ENCODE measurements around the gene EVX1. TPM values are rescaled to one million over a fixed set of nuclear protein-coding genes. Genes with fewer than 3 reads are reported as not detected.
A peak's percentile ranks its signal among the peaks of the same experiment; 100 is the strongest.

Gene EVX1
- total and polyA plus RNA-seq, 7 experiments from 2014 or later: 0.11 TPM; not detected in 6

GRCh38 chr7:27243340-27244163 is 950 bp downstream of the EVX1 start:
- Mint-ChIP-seq H3K9me3 (peaks cover 0 to 2% (median 0%) of the 10 kb centered on the region in 11 donors), H3K27ac (peak overlapping the region in 2 of 9 donors; percentile 36 to 52), H3K27me3 (peaks cover 70 to 87% (median 81%) of the 10 kb centered on the region in 5 donors), H3K36me3 (peaks cover 0 to 3% (median 0%) of the 10 kb centered on the region in 5 donors), H3K4me1 (peaks cover 4 to 47% (median 41%) of the 10 kb centered on the region in 7 donors), H3K4me3 (peak overlapping the region in 5 of 10 donors; percentile 4 to 68 (median 41))
- Histone ChIP-seq H3K4me1 (ENCODE audit: control insufficient read depth in 2 of 2, insufficient read depth in 2 of 2, low read length in 2 of 2) (peaks cover 0 to 3% of the 10 kb centered on the region in 2 donors), H3K36me3 (ENCODE audit: control insufficient read depth in 2 of 3, insufficient read depth in 3 of 3, low read length in 3 of 3) (no peaks in the 10 kb centered on the region), H3K27me3 (ENCODE audit: control insufficient read depth in 2 of 2, insufficient read depth in 2 of 2, low read length in 2 of 2) (peaks cover 0 to 33% of the 10 kb centered on the region in 2 donors), H3K27ac (ENCODE audit: low read depth, low read length) (no peak overlapping the region), H3K9me3 (ENCODE audit: control insufficient read depth in 2 of 3, low read length in 3 of 3) (no peaks in the 10 kb centered on the region), H3K4me3 (ENCODE audit: low read length) (no peak overlapping the region)
- POLR2A ChIA-PET: no interaction called here
- CTCF ChIA-PET: no interaction called here
- intact Hi-C loops (cut with micrococcal nuclease): loop anchor here in 1 of 2 donors (5.0 kb wide), 3 partner anchors 41 to 151 kb away; partner anchors contain the start of gene HOXA13
- ATAC-seq (no peak), DNase-seq (no peak)

GRCh38 chr7:27244488-27245123 is 2.0 kb downstream of the EVX1 start:
- Histone ChIP-seq H3K4me1 (ENCODE audit: control insufficient read depth in 2 of 2, insufficient read depth in 2 of 2, low read length in 2 of 2) (peaks cover 0 to 3% of the 10 kb centered on the region in 2 donors), H3K4me3 (ENCODE audit: low read length) (no peak overlapping the region), H3K36me3 (ENCODE audit: control insufficient read depth in 2 of 3, insufficient read depth in 3 of 3, low read length in 3 of 3) (no peaks in the 10 kb centered on the region), H3K9me3 (ENCODE audit: control insufficient read depth in 2 of 3, low read length in 3 of 3) (no peaks in the 10 kb centered on the region), H3K27me3 (ENCODE audit: control insufficient read depth in 2 of 2, insufficient read depth in 2 of 2, low read length in 2 of 2) (peaks cover 0 to 38% of the 10 kb centered on the region in 2 donors), H3K27ac (ENCODE audit: low read depth, low read length) (no peak overlapping the region)
- Mint-ChIP-seq H3K27ac (peak overlapping the region in 2 of 9 donors; percentile 28 to 38), H3K9me3 (peaks cover 0 to 2% (median 0%) of the 10 kb centered on the region in 11 donors), H3K27me3 (peaks cover 77 to 92% (median 86%) of the 10 kb centered on the region in 5 donors), H3K36me3 (peaks cover 0 to 3% (median 0%) of the 10 kb centered on the region in 5 donors), H3K4me1 (peaks cover 4 to 48% (median 41%) of the 10 kb centered on the region in 7 donors), H3K4me3 (peak overlapping the region in 6 of 10 donors; percentile 1 to 36 (median 16))
- POLR2A ChIA-PET: no interaction called here
- DNase-seq: no peak
- intact Hi-C loops (cut with micrococcal nuclease): loop anchor here in 1 of 2 donors (5.0 kb wide), 3 partner anchors 42 to 152 kb away; partner anchors contain the start of gene HOXA13
- no peak for ATAC-seq
- CTCF ChIA-PET: no interaction called here

GRCh38 chr7:27245124-27245797 is 2.7 kb downstream of the EVX1 start:
- H3K36me3 Mint-ChIP-seq: peaks cover 0 to 3% (median 0%) of the 10 kb centered on the region in 5 donors
- no peak overlapping the region for H3K27ac ChIP-seq (ENCODE audit: low read depth, low read length)
- peaks cover 0 to 6% (median 0%) of the 10 kb centered on the region in 11 donors for H3K9me3 Mint-ChIP-seq
- no peak overlapping the region for H3K27ac Mint-ChIP-seq
- ATAC-seq: no peak
- H3K9me3 ChIP-seq (ENCODE audit: control insufficient read depth in 2 of 3, low read length in 3 of 3): no peaks in the 10 kb centered on the region
- intact Hi-C loops (cut with micrococcal nuclease): no loop called here
- ChIA-PET POLR2A (no interaction called here), CTCF (no interaction called here)
- H3K4me1 Mint-ChIP-seq: peaks cover 6 to 49% (median 35%) of the 10 kb centered on the region in 7 donors
- DNase-seq: no peak
- H3K4me3 ChIP-seq (ENCODE audit: low read length): no peak overlapping the region
- peak overlapping the region in 2 of 10 donors; percentile 16 to 36 for H3K4me3 Mint-ChIP-seq
- H3K4me1 ChIP-seq (ENCODE audit: control insufficient read depth in 2 of 2, insufficient read depth in 2 of 2, low read length in 2 of 2): peaks cover 0 to 3% of the 10 kb centered on the region in 2 donors
- peaks cover 78 to 92% (median 87%) of the 10 kb centered on the region in 5 donors for H3K27me3 Mint-ChIP-seq
- peaks cover 0 to 42% of the 10 kb centered on the region in 2 donors for H3K27me3 ChIP-seq (ENCODE audit: control insufficient read depth in 2 of 2, insufficient read depth in 2 of 2, low read length in 2 of 2)
- H3K36me3 ChIP-seq (ENCODE audit: control insufficient read depth in 2 of 3, insufficient read depth in 3 of 3, low read length in 3 of 3): no peaks in the 10 kb centered on the region

- DNase-seq: no peak
- peaks cover 78 to 92% (median 87%) of the 10 kb centered on the region in 5 donors for H3K27me3 Mint-ChIP-seq
- Histone ChIP-seq H3K9me3 (ENCODE audit: control insufficient read depth in 2 of 3, low read length in 3 of 3) (no peaks in the 10 kb centered on the region), H3K4me1 (ENCODE audit: control insufficient read depth in 2 of 2, insufficient read depth in 2 of 2, low read length in 2 of 2) (peaks cover 0 to 3% of the 10 kb centered on the region in 2 donors), H3K27me3 (ENCODE audit: control insufficient read depth in 2 of 2, insufficient read depth in 2 of 2, low read length in 2 of 2) (peaks cover 0 to 40% of the 10 kb centered on the region in 2 donors), H3K36me3 (ENCODE audit: control insufficient read depth in 2 of 3, insufficient read depth in 3 of 3, low read length in 3 of 3) (no peaks in the 10 kb centered on the region), H3K4me3 (ENCODE audit: low read length) (no peak overlapping the region), H3K27ac (ENCODE audit: low read depth, low read length) (no peak overlapping the region)
- ChIA-PET CTCF (no interaction called here), POLR2A (no interaction called here)
- no peak for ATAC-seq
- no peak overlapping the region for H3K27ac Mint-ChIP-seq
- peak overlapping the region in 1 of 10 donors; percentile 40 for H3K4me3 Mint-ChIP-seq
- H3K4me1 Mint-ChIP-seq: peaks cover 6 to 48% (median 34%) of the 10 kb centered on the region in 7 donors
- intact Hi-C loops (cut with micrococcal nuclease): no loop called here
- H3K36me3 Mint-ChIP-seq: peaks cover 0 to 3% (median 0%) of the 10 kb centered on the region in 5 donors
- H3K9me3 Mint-ChIP-seq: peaks cover 0 to 6% (median 0%) of the 10 kb centered on the region in 11 donors
Measured at GRCh38 chr7:27245798-27246691, 3.4 kb downstream of the EVX1 start.

GRCh38 chr7:27247000-27247399 is 4.4 kb downstream of the EVX1 start:
- H3K27me3 Mint-ChIP-seq: peaks cover 74 to 86% (median 84%) of the 10 kb centered on the region in 5 donors
- no peak for ATAC-seq
- peaks cover 6 to 52% (median 34%) of the 10 kb centered on the region in 7 donors for H3K4me1 Mint-ChIP-seq
- ChIA-PET POLR2A (no interaction called here), CTCF (no interaction called here)
- Histone ChIP-seq H3K4me1 (ENCODE audit: control insufficient read depth in 2 of 2, insufficient read depth in 2 of 2, low read length in 2 of 2) (peaks cover 0 to 3% of the 10 kb centered on the region in 2 donors), H3K36me3 (ENCODE audit: control insufficient read depth in 2 of 3, insufficient read depth in 3 of 3, low read length in 3 of 3) (no peaks in the 10 kb centered on the region), H3K27me3 (ENCODE audit: control insufficient read depth in 2 of 2, insufficient read depth in 2 of 2, low read length in 2 of 2) (peaks cover 0 to 32% of the 10 kb centered on the region in 2 donors), H3K27ac (ENCODE audit: low read depth, low read length) (no peak overlapping the region), H3K9me3 (ENCODE audit: control insufficient read depth in 2 of 3, low read length in 3 of 3) (no peaks in the 10 kb centered on the region), H3K4me3 (ENCODE audit: low read length) (no peak overlapping the region)
- H3K4me3 Mint-ChIP-seq: no peak overlapping the region
- H3K36me3 Mint-ChIP-seq: peaks cover 0 to 3% (median 0%) of the 10 kb centered on the region in 5 donors
- DNase-seq: no peak
- intact Hi-C loops (cut with micrococcal nuclease): no loop called here
- H3K27ac Mint-ChIP-seq: no peak overlapping the region
- H3K9me3 Mint-ChIP-seq: peaks cover 0 to 6% (median 0%) of the 10 kb centered on the region in 11 donors
